HepG2 (cell line): ENCODE data around the gene IL11RA. TPM values are rescaled to one million over a fixed set of nuclear protein-coding genes. Genes with fewer than 3 reads are reported as not detected.

Experiments
- CTCF ChIP-seq: sonication (generic); formaldehyde crosslinking; IDR thresholded peaks from 2 replicates; pipeline ENCODE4 v1.5.0; 2020; ENCODE audit warnings: mild to moderate bottlenecking, missing genetic modification reagents, moderate library complexity
- HMGXB3 ChIP-seq: sonication (generic); formaldehyde crosslinking; IDR thresholded peaks from 2 replicates; pipeline ENCODE4 v1.4.0; 2020; ENCODE audit warnings: missing genetic modification reagents, borderline replicate concordance
- IKZF4 ChIP-seq: sonication (generic); formaldehyde crosslinking; IDR thresholded peaks from 2 replicates; pipeline ENCODE4 v1.5.1; 2020; ENCODE audit warnings: borderline replicate concordance, mild to moderate bottlenecking, low read depth, missing genetic modification reagents; ENCODE audit errors: not compliant biosample characterization
- KDM2A ChIP-seq: sonication (generic); formaldehyde crosslinking; IDR thresholded peaks from 2 replicates; pipeline ENCODE4 v1.4.0; 2020; ENCODE audit warnings: low read depth, missing genetic modification reagents, borderline replicate concordance
- MYNN ChIP-seq: sonication (generic); formaldehyde crosslinking; IDR thresholded peaks from 2 replicates; pipeline ENCODE4 v1.4.0; 2020; ENCODE audit warnings: mild to moderate bottlenecking, low read depth, missing genetic modification reagents
- NFATC3 ChIP-seq: sonication (generic); formaldehyde crosslinking; IDR thresholded peaks from 2 replicates; pipeline ENCODE4 v1.5.1; 2020; ENCODE audit warnings: mild to moderate bottlenecking, missing genetic modification reagents
- RAD21 ChIP-seq: fragments of 450-650 bp; formaldehyde crosslinking; IDR thresholded peaks from 2 replicates; pipeline ENCODE4 v1.5.0; 2020; ENCODE audit warnings: mild to moderate bottlenecking
- SPEN ChIP-seq: sonication (generic); formaldehyde crosslinking; IDR thresholded peaks from 2 replicates; pipeline ENCODE4 v1.5.1; 2020; ENCODE audit warnings: low read depth, mild to moderate bottlenecking, missing genetic modification reagents
- SSRP1 ChIP-seq: IDR thresholded peaks from 2 replicates; pipeline ENCODE4 v1.6.1; 2016; ENCODE audit warnings: control low read depth
- TAF1 ChIP-seq: sonication (generic); formaldehyde crosslinking; IDR thresholded peaks from 2 replicates; pipeline ENCODE4 v1.4.0; 2020; ENCODE audit warnings: missing genetic modification reagents
- THAP11 ChIP-seq: IDR thresholded peaks from 2 replicates; pipeline ENCODE4 v1.6.1; 2016; ENCODE audit warnings: missing biosample characterization, missing genetic modification reagents
- THAP9 ChIP-seq: sonication (generic); formaldehyde crosslinking; IDR thresholded peaks from 2 replicates; pipeline ENCODE4; 2020; ENCODE audit warnings: missing genetic modification reagents, mild to moderate bottlenecking, borderline replicate concordance
- U2AF1 ChIP-seq: fragments of 200-400 bp; formaldehyde crosslinking; optimal IDR thresholded peaks from 2 replicates; pipeline ENCODE3; 2017; ENCODE audit warnings: mild to moderate bottlenecking, low read depth, low read length
- XRCC5 ChIP-seq: fragments of 200-400 bp; formaldehyde crosslinking; optimal IDR thresholded peaks from 2 replicates; pipeline ENCODE3; 2017; ENCODE audit warnings: mild to moderate bottlenecking, low read length
- YEATS2 ChIP-seq: sonication (generic); formaldehyde crosslinking; IDR thresholded peaks from 2 replicates; pipeline ENCODE4 v1.4.0; 2020; ENCODE audit warnings: missing genetic modification reagents, borderline replicate concordance
- ZBTB8A ChIP-seq: sonication (generic); formaldehyde crosslinking; IDR thresholded peaks from 2 replicates; pipeline ENCODE4 v1.4.0; 2020; ENCODE audit warnings: mild to moderate bottlenecking, low read depth, missing genetic modification reagents, borderline replicate concordance
- ZFYVE20 ChIP-seq: sonication (generic); formaldehyde crosslinking; IDR thresholded peaks from 2 replicates; pipeline ENCODE4 v1.8.0; 2023; ENCODE audit warnings: low read depth, mild to moderate bottlenecking, moderate library complexity, missing genetic modification reagents, borderline replicate concordance
- ZNF292 ChIP-seq: sonication (generic); formaldehyde crosslinking; IDR thresholded peaks from 2 replicates; pipeline ENCODE4 v1.8.1; 2022; ENCODE audit warnings: mild to moderate bottlenecking, low read depth, missing genetic modification reagents, borderline replicate concordance
- ZNF674 ChIP-seq: sonication (generic); formaldehyde crosslinking; IDR thresholded peaks from 2 replicates; pipeline ENCODE4 v1.5.0; 2020; ENCODE audit warnings: low read depth, mild to moderate bottlenecking, missing genetic modification reagents
- ZNF703 ChIP-seq: sonication (generic); formaldehyde crosslinking; IDR thresholded peaks from 2 replicates; pipeline ENCODE4 v1.5.1; 2020; ENCODE audit warnings: missing genetic modification reagents, mild to moderate bottlenecking, moderate library complexity, borderline replicate concordance
- ZNF772 ChIP-seq: sonication (generic); formaldehyde crosslinking; IDR thresholded peaks from 2 replicates; pipeline ENCODE4 v1.5.0; 2020; ENCODE audit warnings: mild to moderate bottlenecking, missing genetic modification reagents
- polyA plus RNA-seq, 8 experiments: library from polyadenylated mRNA; depleted of rRNA in 3 of 8; stranded (reverse) in 7 of 8; unstranded in 1 of 8; fragments of >200 nt; fragmentation: Illumina TruSeq in 4 of 8; extraction: Trizol in 4 of 8; gene quantifications; 2 replicates each; pipeline versions ENCODE4 v1.2.1 to v1.2.3, GENCODE V29; 2011 to 2016; ENCODE audit warnings: low read depth in 4 of 8, missing spikeins in 1 of 8, mixed read lengths in 1 of 8; ENCODE audit not compliant: insufficient read depth in 1 of 8
- total RNA-seq, 5 experiments: library from RNA; depleted of rRNA; stranded (reverse); fragments of >200 nt; fragmentation: Illumina TruSeq; extraction: Trizol; gene quantifications; 2 replicates each; pipeline ENCODE4 v1.2.3, GENCODE V29; 2016; ENCODE audit warnings: low read depth in 1 of 5

IL11RA gene
- total and polyA plus RNA-seq, 2 of the 13 experiments (the other 11 are each of a cell fraction or from before 2014, with no cell fraction given): 2.0 to 4.2 TPM

- TF ChIP-seq CTCF (CRISPR knock-in tag): peak; percentile 94
- no peak for TF ChIP-seq SPEN (CRISPR knock-in tag)
- no peak for TF ChIP-seq NFATC3 (CRISPR knock-in tag)
- TF ChIP-seq HMGXB3: 0 out of 2 replicates have a peak, but pooled peaks have one; percentile 32
- no peak for TF ChIP-seq TAF1 (CRISPR knock-in tag)
- TF ChIP-seq ZNF703: no peak
- 0 out of 2 replicates have a peak, but pooled peaks have one; percentile 29 for TF ChIP-seq THAP11 (CRISPR knock-in tag)
- TF ChIP-seq ZNF772 (CRISPR knock-in tag): no peak
- no peak for TF ChIP-seq ZFYVE20 (CRISPR knock-in tag)
- TF ChIP-seq SSRP1: no peak
- no peak for TF ChIP-seq ZBTB8A (CRISPR knock-in tag)
- TF ChIP-seq XRCC5: peak; percentile 64
- TF ChIP-seq MYNN (CRISPR knock-in tag): no peak
- TF ChIP-seq YEATS2 (CRISPR knock-in tag): peak; percentile 44; the same call in 1 of the 2 replicates
- peak; percentile 72 for TF ChIP-seq RAD21 (CRISPR knock-in tag)
- no peak for TF ChIP-seq U2AF1
- TF ChIP-seq THAP9 (CRISPR knock-in tag): no peak
- TF ChIP-seq ZNF292 (CRISPR knock-in tag): no peak
- 0 out of 2 replicates have a peak, but pooled peaks have one; percentile 34 for TF ChIP-seq KDM2A (CRISPR knock-in tag)
- no peak for TF ChIP-seq ZNF674
- no peak for TF ChIP-seq IKZF4 (CRISPR knock-in tag)
Observed at GRCh38 chr9:34603610-34604231, 48.3 kb upstream of the IL11RA start (continued).
